HepG2 (cell line): ENCODE data around the gene EMC8. TPM values are rescaled to one million over a fixed set of nuclear protein-coding genes. Genes with fewer than 3 reads are reported as not detected.

Source experiments
- AGO2 ChIP-seq: fragments of 200-400 bp; formaldehyde crosslinking; optimal IDR thresholded peaks from 2 replicates; pipeline ENCODE3; 2017; ENCODE audit warnings: mild to moderate bottlenecking, low read depth, low read length, moderate library complexity
- CENPX ChIP-seq: sonication (generic); formaldehyde crosslinking; IDR thresholded peaks from 2 replicates; pipeline ENCODE4 v1.9.0; 2021; ENCODE audit warnings: mild to moderate bottlenecking, missing genetic modification reagents, moderate library complexity
- GLI4 ChIP-seq: sonication (generic); formaldehyde crosslinking; IDR thresholded peaks from 2 replicates; pipeline ENCODE4 v1.5.1; 2020; ENCODE audit warnings: missing genetic modification reagents, mild to moderate bottlenecking, moderate library complexity, borderline replicate concordance
- KDM1A ChIP-seq: IDR thresholded peaks from 2 replicates; pipeline ENCODE4 v1.6.1; 2016; ENCODE audit warnings: missing compliant biosample characterization
- KDM2A ChIP-seq: sonication (generic); formaldehyde crosslinking; IDR thresholded peaks from 2 replicates; pipeline ENCODE4 v1.4.0; 2020; ENCODE audit warnings: low read depth, missing genetic modification reagents, borderline replicate concordance
- NPAS2 ChIP-seq: sonication (generic); formaldehyde crosslinking; IDR thresholded peaks from 2 replicates; pipeline ENCODE4 v1.8.0; 2022; ENCODE audit warnings: mild to moderate bottlenecking, missing genetic modification reagents, borderline replicate concordance
- POGK ChIP-seq: sonication (generic); formaldehyde crosslinking; conservative IDR thresholded peaks from 2 replicates; pipeline ENCODE4 v1.8.0; 2022; ENCODE audit warnings: mild to moderate bottlenecking, moderate library complexity, missing genetic modification reagents
- RERE ChIP-seq: IDR thresholded peaks from 2 replicates; pipeline ENCODE4 v1.6.1; 2016; ENCODE audit warnings: low read depth, missing genetic modification reagents, missing compliant biosample characterization
- RXRA ChIP-seq: sonication (generic); formaldehyde crosslinking; IDR thresholded peaks from 2 replicates; pipeline ENCODE4 v1.5.1; 2020; ENCODE audit warnings: missing genetic modification reagents
- SRY ChIP-seq: sonication (generic); formaldehyde crosslinking; IDR thresholded peaks from 2 replicates; pipeline ENCODE4 v1.8.0; 2022; ENCODE audit warnings: mild to moderate bottlenecking, missing genetic modification reagents
- ZNF136 ChIP-seq: sonication (generic); formaldehyde crosslinking; IDR thresholded peaks from 2 replicates; pipeline ENCODE4 v1.8.1; 2022; ENCODE audit warnings: low read depth, mild to moderate bottlenecking, moderate library complexity, missing genetic modification reagents
- ZNF619 ChIP-seq: sonication (generic); formaldehyde crosslinking; IDR thresholded peaks from 2 replicates; pipeline ENCODE4 v1.4.0; 2020; ENCODE audit warnings: mild to moderate bottlenecking, missing genetic modification reagents
- ZNF691 ChIP-seq: sonication (generic); formaldehyde crosslinking; IDR thresholded peaks from 2 replicates; pipeline ENCODE4 v1.4.0; 2020; ENCODE audit warnings: missing genetic modification reagents, low read depth, mild to moderate bottlenecking, borderline replicate concordance
- ZNF768 ChIP-seq: sonication (generic); formaldehyde crosslinking; IDR thresholded peaks from 2 replicates; pipeline ENCODE4 v1.4.0; 2020; ENCODE audit warnings: missing genetic modification reagents
- polyA plus RNA-seq, 8 experiments: library from polyadenylated mRNA; depleted of rRNA in 3 of 8; stranded (reverse) in 7 of 8; unstranded in 1 of 8; fragments of >200 nt; fragmentation: Illumina TruSeq in 4 of 8; extraction: Trizol in 4 of 8; gene quantifications; 2 replicates each; pipeline versions ENCODE4 v1.2.1 to v1.2.3, GENCODE V29; 2011 to 2016; ENCODE audit warnings: low read depth in 4 of 8, missing spikeins in 1 of 8, mixed read lengths in 1 of 8; ENCODE audit not compliant: insufficient read depth in 1 of 8
- total RNA-seq, 5 experiments: library from RNA; depleted of rRNA; stranded (reverse); fragments of >200 nt; fragmentation: Illumina TruSeq; extraction: Trizol; gene quantifications; 2 replicates each; pipeline ENCODE4 v1.2.3, GENCODE V29; 2016; ENCODE audit warnings: low read depth in 1 of 5

The EMC8 gene
- total and polyA plus RNA-seq, 2 of the 13 experiments (the other 11 are each of a cell fraction or from before 2014, with no cell fraction given), result 55.0 to 76.0 TPM

GRCh38 chr16:85847681-85848601 is 48.6 kb upstream of the EMC8 start (continued):
- TF ChIP-seq NPAS2 (no peak), ZNF619 (CRISPR knock-in tag) (peak; percentile 60; the same call in 1 of the 2 replicates), POGK (CRISPR knock-in tag) (peak; percentile 79; the same call in 1 of the 2 replicates), ZNF691 (CRISPR knock-in tag) (peak; percentile 64; the same call in 1 of the 2 replicates), GLI4 (CRISPR knock-in tag) (no peak), CENPX (no peak), RERE (CRISPR knock-in tag) (0 out of 2 replicates have a peak, but pooled peaks have one; percentile 28), KDM1A (CRISPR knock-in tag) (0 out of 2 replicates have a peak, but pooled peaks have one; percentile 8), AGO2 (no peak), KDM2A (peak; percentile 85), ZNF768 (CRISPR knock-in tag) (peak; percentile 84), SRY (CRISPR knock-in tag) (peak; percentile 42; the same call in 1 of the 2 replicates), RXRA (CRISPR knock-in tag) (peak; percentile 70), ZNF136 (CRISPR knock-in tag) (0 out of 2 replicates have a peak, but pooled peaks have one; percentile 51)
